H9 (cell line): Measurements from ENCODE around the gene CD2. TPM values are rescaled to one million over a fixed set of nuclear protein-coding genes. Genes with fewer than 3 reads are reported as not detected.

ENCODE experiments used
- DNase-seq: peaks from one replicate; pipeline ENCODE4 v3.0.0-alpha.2; 2017
- H2AFZ ChIP-seq: one replicate; pipeline ENCODE4 v1.6.1; 2013; ENCODE audit warnings: mild to moderate bottlenecking, low read length, control low read depth, moderate library complexity
- H2AK5ac ChIP-seq: 2 replicates; pipeline ENCODE4 v1.6.1; 2013; ENCODE audit warnings: low read length, control low read depth, mixed read lengths; ENCODE audit not compliant: insufficient read length
- H2BK120ac ChIP-seq: one replicate; pipeline ENCODE4 v1.6.1; 2013; ENCODE audit warnings: low read depth, mild to moderate bottlenecking, low read length, control low read depth, inconsistent platforms; ENCODE audit not compliant: poor library complexity, severe bottlenecking
- H2BK12ac ChIP-seq: 2 replicates; pipeline ENCODE4 v1.6.1; 2013; ENCODE audit warnings: low read length, control low read depth, mixed read lengths, low read depth; ENCODE audit not compliant: insufficient read length
- H2BK15ac ChIP-seq: 2 replicates; pipeline ENCODE4 v1.6.1; 2013; ENCODE audit warnings: low read depth, low read length, control low read depth
- H2BK20ac ChIP-seq: one replicate; pipeline ENCODE4 v1.6.1; 2013; ENCODE audit warnings: low read depth, mild to moderate bottlenecking, low read length, control low read depth, inconsistent platforms; ENCODE audit not compliant: poor library complexity, severe bottlenecking
- H2BK5ac ChIP-seq: 2 replicates; pipeline ENCODE4 v1.6.1; 2013; ENCODE audit warnings: low read length, control low read depth, mixed read lengths; ENCODE audit not compliant: insufficient read length
- H3K14ac ChIP-seq: 2 replicates; pipeline ENCODE4 v1.6.1; 2013; ENCODE audit warnings: low read length, control low read depth; ENCODE audit not compliant: insufficient read depth
- H3K18ac ChIP-seq: 2 replicates; pipeline ENCODE4 v1.6.1; 2013; ENCODE audit warnings: low read depth, mild to moderate bottlenecking, mixed read lengths, low read length, control low read depth; ENCODE audit not compliant: insufficient read length
- H3K23ac ChIP-seq: 2 replicates; pipeline ENCODE4 v1.6.1; 2013; ENCODE audit warnings: low read length, control low read depth, mixed read lengths, low read depth; ENCODE audit not compliant: insufficient read length
- H3K23me2 ChIP-seq: 2 replicates; pipeline ENCODE4 v1.6.1; 2013; ENCODE audit warnings: low read depth, mild to moderate bottlenecking, mixed read lengths, low read length, control low read depth; ENCODE audit not compliant: insufficient read length, poor library complexity, severe bottlenecking
- H3K27ac ChIP-seq: 2 replicates; pipeline ENCODE4 v1.5.1; 2013; ENCODE audit warnings: low read length, control low read depth, mixed read lengths, low read depth; ENCODE audit not compliant: insufficient read length
- H3K27me3 ChIP-seq: 2 replicates; pipeline ENCODE4 v1.6.1; 2013; ENCODE audit warnings: low read length, control low read depth, inconsistent platforms; ENCODE audit not compliant: insufficient read depth
- H3K4ac ChIP-seq: 2 replicates; pipeline ENCODE4 v1.6.1; 2013; ENCODE audit warnings: low read depth, mild to moderate bottlenecking, control low read depth, inconsistent platforms, low read length, moderate library complexity
- H3K4me1 ChIP-seq: 2 replicates; pipeline ENCODE4 v1.6.1; 2013; ENCODE audit warnings: low read length, control low read depth, inconsistent platforms; ENCODE audit not compliant: insufficient read depth
- H3K4me2 ChIP-seq: 2 replicates; pipeline ENCODE4 v1.6.1; 2013; ENCODE audit warnings: low read length, control low read depth, mixed read lengths; ENCODE audit not compliant: insufficient read length, insufficient read depth
- H3K56ac ChIP-seq: 2 replicates; pipeline ENCODE4 v1.6.1; 2013; ENCODE audit warnings: low read depth, mild to moderate bottlenecking, mixed read lengths, low read length, control low read depth; ENCODE audit not compliant: insufficient read length
- H3K79me1 ChIP-seq: 2 replicates; pipeline ENCODE4 v1.6.1; 2013; ENCODE audit warnings: low read depth, mild to moderate bottlenecking, moderate library complexity, low read length, control low read depth, inconsistent platforms; ENCODE audit not compliant: insufficient read depth, poor library complexity, severe bottlenecking
- H3K79me2 ChIP-seq: 2 replicates; pipeline ENCODE4 v1.6.1; 2013; ENCODE audit warnings: low read length, control low read depth, inconsistent platforms; ENCODE audit not compliant: insufficient read depth
- H3K9ac ChIP-seq: 2 replicates; pipeline ENCODE4 v1.6.1; 2013; ENCODE audit warnings: low read length, control low read depth, mixed read lengths; ENCODE audit not compliant: insufficient read length; ENCODE audit errors: extremely low read depth
- H3K9me3 ChIP-seq: one replicate; pipeline ENCODE4 v1.6.1; 2013; ENCODE audit warnings: low read depth, low read length, inconsistent platforms; ENCODE audit not compliant: control insufficient read depth
- H3T11ph ChIP-seq: one replicate; pipeline ENCODE4 v1.6.1; 2013; ENCODE audit warnings: mild to moderate bottlenecking, low read length, control low read depth, inconsistent platforms
- H4K20me1 ChIP-seq: one replicate; pipeline ENCODE4 v1.6.1; 2013; ENCODE audit not compliant: control insufficient read depth, insufficient read length, insufficient read depth
- H4K5ac ChIP-seq: 2 replicates; pipeline ENCODE4 v1.6.1; 2013; ENCODE audit warnings: low read depth, mild to moderate bottlenecking, mixed read lengths, low read length, control low read depth; ENCODE audit not compliant: insufficient read length
- H4K8ac ChIP-seq: replicated peaks from 2 replicates; pipeline ENCODE4 v1.6.1; 2013; ENCODE audit warnings: low read length, control low read depth, mixed read lengths, low read depth; ENCODE audit not compliant: insufficient read length
- H4K91ac ChIP-seq: 2 replicates; pipeline ENCODE4 v1.6.1; 2013; ENCODE audit warnings: low read depth, mild to moderate bottlenecking, moderate library complexity, mixed read lengths, low read length, control low read depth; ENCODE audit not compliant: insufficient read length
- H3K27ac Mint-ChIP-seq, 3 experiments: 2 replicates in 2 of 3; 3 replicates in 1 of 3; pipeline ENCODE4 v1.8.0; 2020 to 2021; ENCODE audit warnings: mixed read lengths in 3 of 3, mild to moderate bottlenecking in 1 of 3, moderate library complexity in 1 of 3
- H3K27me3 Mint-ChIP-seq: 2 replicates; pipeline ENCODE4 v1.8.0; 2021; ENCODE audit warnings: low read depth, mild to moderate bottlenecking, moderate library complexity, mixed read lengths
- H3K36me3 Mint-ChIP-seq, 3 experiments: 2 replicates in 2 of 3; 3 replicates in 1 of 3; pipeline ENCODE4 v1.8.0; 2020 to 2021; ENCODE audit warnings: low read depth in 3 of 3, mixed read lengths in 3 of 3; ENCODE audit not compliant: insufficient read depth in 1 of 3
- H3K4me1 Mint-ChIP-seq, 2 experiments: 2 replicates each; pipeline ENCODE4 v1.8.0; 2020; ENCODE audit warnings: mixed read lengths in 2 of 2
- H3K4me3 Mint-ChIP-seq, 2 experiments: 2 replicates in 1 of 2; 3 replicates in 1 of 2; pipeline ENCODE4 v1.8.0; 2020 to 2021; ENCODE audit warnings: mild to moderate bottlenecking in 2 of 2, mixed read lengths in 2 of 2, moderate library complexity in 1 of 2
- H3K9me3 Mint-ChIP-seq, 2 experiments: 2 replicates in 1 of 2; 3 replicates in 1 of 2; pipeline ENCODE4 v1.8.0; 2020; ENCODE audit warnings: mild to moderate bottlenecking in 2 of 2, mixed read lengths in 2 of 2, moderate library complexity in 1 of 2
- WGBS: extraction: QIAGEN DNeasy Blood & Tissue Kit; methylation state at CpG from one replicate; pipeline ENCODE4 v1.1.7; 2013; ENCODE audit warnings: missing lambda C conversion rate, low lambda C conversion rate, mixed read lengths; ENCODE audit not compliant: insufficient read length; ENCODE audit errors: extremely low coverage; 5-methylcytosine and 5-hydroxymethylcytosine counted together
- total RNA-seq: library from RNA; stranded (reverse); gene quantifications from 2 replicates; pipeline ENCODE4 v1.2.1, GENCODE V29; 2021
- TF ChIP-seq, protein P1 (sequence below): fragments of 200-600 bp; sonication (generic); conservative IDR thresholded peaks from 3 replicates; pipeline ENCODE4 v1.8.0; 2021; ENCODE audit warnings: antibody characterized with exemption, mild to moderate bottlenecking

Gene CD2
- total RNA-seq, 1 experiment from 2014 or later: not detected

DNA sequence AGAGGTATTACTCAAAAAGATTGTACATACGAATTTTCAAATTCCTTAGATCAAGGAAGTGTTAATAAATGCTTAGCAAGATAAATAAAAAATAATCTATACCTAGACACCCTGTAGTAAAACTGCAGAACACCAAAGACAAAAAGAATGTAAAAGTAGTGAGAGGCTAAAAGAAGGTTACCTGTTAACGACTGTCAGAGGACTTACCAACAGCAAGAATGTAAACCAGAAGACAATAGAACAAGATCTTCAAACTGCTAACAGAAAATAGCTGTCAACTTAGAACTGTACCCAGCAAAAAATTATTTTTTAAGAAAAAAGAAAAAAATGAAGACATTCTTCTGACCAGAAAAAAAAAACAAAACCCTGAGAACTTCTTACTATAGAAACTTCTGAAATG, 51.2 kb downstream of the CD2 start:
- Histone ChIP-seq H3K23ac (no peak overlapping the region), H3K56ac (no peak overlapping the region), H3K27ac (no peak overlapping the region), H4K91ac (no peak overlapping the region), H2BK5ac (no peak overlapping the region), H4K20me1 (no peaks in the 10 kb centered on the region), H3K4ac (no peak overlapping the region), H2AK5ac (no peak overlapping the region), H2BK15ac (no peak overlapping the region), H4K5ac (no peak overlapping the region), H3K79me2 (no peaks in the 10 kb centered on the region), H2AFZ (no peak overlapping the region), H3K4me2 (no peak overlapping the region), H3K18ac (no peak overlapping the region), H2BK20ac (no peak overlapping the region), H2BK120ac (no peak overlapping the region), H3K23me2 (no peaks in the 10 kb centered on the region), H3K79me1 (no peaks in the 10 kb centered on the region), H4K8ac (no peak overlapping the region), H3K14ac (no peak overlapping the region), H3K4me1 (peaks cover 4% of the 10 kb centered on the region; the same call in 1 of the 2 replicates), H2BK12ac (no peak overlapping the region), H3K27me3 (no peaks in the 10 kb centered on the region), H3T11ph (no peak overlapping the region), H3K9ac (no peak overlapping the region), H3K9me3 (no peaks in the 10 kb centered on the region)
- Mint-ChIP-seq H3K4me1 (peaks cover 15 to 17% of the 10 kb centered on the region in 2 experiments), H3K27ac (no peak overlapping the region), H3K36me3 (no peaks in the 10 kb centered on the region), H3K9me3 (no peaks in the 10 kb centered on the region), H3K4me3 (no peak overlapping the region), H3K27me3 (no peaks in the 10 kb centered on the region)
- TF ChIP-seq, protein P1, sequence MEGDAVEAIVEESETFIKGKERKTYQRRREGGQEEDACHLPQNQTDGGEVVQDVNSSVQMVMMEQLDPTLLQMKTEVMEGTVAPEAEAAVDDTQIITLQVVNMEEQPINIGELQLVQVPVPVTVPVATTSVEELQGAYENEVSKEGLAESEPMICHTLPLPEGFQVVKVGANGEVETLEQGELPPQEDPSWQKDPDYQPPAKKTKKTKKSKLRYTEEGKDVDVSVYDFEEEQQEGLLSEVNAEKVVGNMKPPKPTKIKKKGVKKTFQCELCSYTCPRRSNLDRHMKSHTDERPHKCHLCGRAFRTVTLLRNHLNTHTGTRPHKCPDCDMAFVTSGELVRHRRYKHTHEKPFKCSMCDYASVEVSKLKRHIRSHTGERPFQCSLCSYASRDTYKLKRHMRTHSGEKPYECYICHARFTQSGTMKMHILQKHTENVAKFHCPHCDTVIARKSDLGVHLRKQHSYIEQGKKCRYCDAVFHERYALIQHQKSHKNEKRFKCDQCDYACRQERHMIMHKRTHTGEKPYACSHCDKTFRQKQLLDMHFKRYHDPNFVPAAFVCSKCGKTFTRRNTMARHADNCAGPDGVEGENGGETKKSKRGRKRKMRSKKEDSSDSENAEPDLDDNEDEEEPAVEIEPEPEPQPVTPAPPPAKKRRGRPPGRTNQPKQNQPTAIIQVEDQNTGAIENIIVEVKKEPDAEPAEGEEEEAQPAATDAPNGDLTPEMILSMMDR: no peak
- no peak for DNase-seq
- no CpG with 5 or more reads among the region's 2 CpGs for WGBS
